NT2/D1 (cell line): ENCODE measurements around the gene PLXNA2.

ENCODE experiments used
- DNase-seq: peaks from one replicate; pipeline ENCODE4 v3.0.0-alpha.2; 2011; ENCODE audit warnings: low read depth, low spot score
- H3K27me3 ChIP-seq: 2 replicates; pipeline ENCODE4 v1.6.0; 2011; ENCODE audit warnings: mild to moderate bottlenecking; ENCODE audit not compliant: insufficient read length, insufficient read depth
- H3K36me3 ChIP-seq: 2 replicates; pipeline ENCODE4 v1.6.1; 2011; ENCODE audit warnings: mild to moderate bottlenecking, low read length, mixed read lengths; ENCODE audit not compliant: insufficient read depth, insufficient read length
- H3K4me1 ChIP-seq: 2 replicates; pipeline ENCODE4 v1.5.1; 2011; ENCODE audit not compliant: insufficient read depth, insufficient read length
- H3K4me3 ChIP-seq: 2 replicates; pipeline ENCODE4 v1.5.1; 2011; ENCODE audit warnings: low read depth; ENCODE audit not compliant: insufficient read length
- H3K9ac ChIP-seq: 2 replicates; pipeline ENCODE4 v1.6.0; 2011; ENCODE audit warnings: low read depth; ENCODE audit not compliant: insufficient read length
- H3K9me3 ChIP-seq: 2 replicates; pipeline ENCODE4 v1.5.1; 2011; ENCODE audit warnings: mild to moderate bottlenecking, low read length; ENCODE audit not compliant: insufficient read depth
- SUZ12 ChIP-seq: IDR thresholded peaks from 2 replicates; pipeline ENCODE4 v1.6.1; 2011; ENCODE audit not compliant: insufficient read length, insufficient read depth; ENCODE audit errors: extremely low read depth
- YY1 ChIP-seq: IDR thresholded peaks from 2 replicates; pipeline ENCODE4 v1.6.1; 2011; ENCODE audit not compliant: insufficient read length, insufficient read depth
- ZNF274 ChIP-seq: IDR thresholded peaks from 2 replicates; pipeline ENCODE4 v1.6.1; 2011; ENCODE audit warnings: mild to moderate bottlenecking, low read depth, low read length

The PLXNA2 gene

GRCh38 chr1:208122612-208123358, 121.4 kb downstream of the PLXNA2 start:
- H3K4me1 ChIP-seq = peaks cover 6% of the 10 kb centered on the region
- TF ChIP-seq ZNF274 (no peak), SUZ12 (no peak), YY1 (no peak)
- no peaks in the 10 kb centered on the region for H3K9me3 ChIP-seq
- H3K9ac ChIP-seq = no peak overlapping the region
- no peaks in the 10 kb centered on the region for H3K27me3 ChIP-seq
- H3K36me3 ChIP-seq = no peaks in the 10 kb centered on the region
- DNase-seq = no peak
- H3K4me3 ChIP-seq = no peak overlapping the region

GRCh38 chr1:208121813-208122364, 122.3 kb downstream of the PLXNA2 start:
- Histone ChIP-seq H3K27me3 (no peaks in the 10 kb centered on the region), H3K4me1 (peaks cover 8% of the 10 kb centered on the region), H3K9me3 (no peaks in the 10 kb centered on the region), H3K9ac (no peak overlapping the region), H3K36me3 (no peaks in the 10 kb centered on the region), H3K4me3 (no peak overlapping the region)
- no peak for DNase-seq
- no peak for TF ChIP-seq ZNF274
- no peak for TF ChIP-seq YY1
- TF ChIP-seq SUZ12 = no peak

GRCh38 chr1:208120431-208120790, 123.8 kb downstream of the PLXNA2 start:
- no peak for DNase-seq
- TF ChIP-seq SUZ12 = no peak
- no peak for TF ChIP-seq ZNF274
- TF ChIP-seq YY1 = no peak
- Histone ChIP-seq H3K9ac (no peak overlapping the region), H3K36me3 (no peaks in the 10 kb centered on the region), H3K4me1 (peaks cover 8% of the 10 kb centered on the region), H3K9me3 (no peaks in the 10 kb centered on the region), H3K27me3 (no peaks in the 10 kb centered on the region), H3K4me3 (no peak overlapping the region)

- no peak for DNase-seq
- TF ChIP-seq SUZ12 (no peak), ZNF274 (no peak), YY1 (no peak)
These were observed 125.2 kb downstream of the PLXNA2 start for GRCh38 chr1:208118841-208119606.

GRCh38 chr1:208118306-208118705, 125.9 kb downstream of the PLXNA2 start:
- no peaks in the 10 kb centered on the region for H3K36me3 ChIP-seq
- DNase-seq = no peak
- peaks cover 8% of the 10 kb centered on the region for H3K4me1 ChIP-seq
- no peak overlapping the region for H3K4me3 ChIP-seq
- TF ChIP-seq YY1 = no peak
- TF ChIP-seq ZNF274 = no peak
- no peak overlapping the region for H3K9ac ChIP-seq
- H3K27me3 ChIP-seq = no peaks in the 10 kb centered on the region
- H3K9me3 ChIP-seq = no peaks in the 10 kb centered on the region

More at GRCh38 chr1:208118841-208119606, 125.2 kb downstream of the PLXNA2 start:
- Histone ChIP-seq H3K4me1 (peaks cover 8% of the 10 kb centered on the region), H3K9ac (no peak overlapping the region), H3K9me3 (no peaks in the 10 kb centered on the region), H3K4me3 (no peak overlapping the region), H3K27me3 (no peaks in the 10 kb centered on the region), H3K36me3 (no peaks in the 10 kb centered on the region)

- no peaks in the 10 kb centered on the region for H3K27me3 ChIP-seq
- TF ChIP-seq YY1 (no peak), ZNF274 (no peak), SUZ12 (no peak)
- peaks cover 8% of the 10 kb centered on the region for H3K4me1 ChIP-seq
- no peak overlapping the region for H3K9ac ChIP-seq
- H3K9me3 ChIP-seq = no peaks in the 10 kb centered on the region
- no peaks in the 10 kb centered on the region for H3K36me3 ChIP-seq
- no peak for DNase-seq
- H3K4me3 ChIP-seq = no peak overlapping the region
These were observed 126.4 kb downstream of the PLXNA2 start for GRCh38 chr1:208117826-208118225.

GRCh38 chr1:208117409-208117808, 126.8 kb downstream of the PLXNA2 start:
- Histone ChIP-seq H3K4me3 (no peak overlapping the region), H3K27me3 (no peaks in the 10 kb centered on the region), H3K4me1 (peaks cover 8% of the 10 kb centered on the region), H3K9me3 (no peaks in the 10 kb centered on the region), H3K36me3 (no peaks in the 10 kb centered on the region), H3K9ac (no peak overlapping the region)
- TF ChIP-seq YY1 (no peak), ZNF274 (no peak), SUZ12 (no peak)
- DNase-seq = no peak
